GM12878 (cell line): ENCODE data around the gene C1R. TPM values are rescaled to one million over a fixed set of nuclear protein-coding genes. Genes with fewer than 3 reads are reported as not detected.

ENCODE experiments used
- ATAC-seq: fragments of 200-7000 bp; cut with Tn5 transposase; 3 replicates; pipeline ENCODE4 v1.9.1; 2020; ENCODE audit warnings: mild to moderate bottlenecking, moderate library complexity
- BruUV-seq: library from RNA; stranded (reverse); fragments of 400-500 nt; replicated peaks from 2 replicates; lab custom pipeline; 2021; lab: Mats Ljungman, UMichigan
- CTCF ChIA-PET: fragments of 300-600 bp; sonication (Branson Sonifier 250); formaldehyde crosslinking; extraction: SDS; loops from one replicate; lab custom pipeline; 2021; ENCODE audit warnings: inconsistent platforms; lab: Yijun Ruan, JAX
- POLR2A ChIA-PET: fragments of 350-600 bp; formaldehyde crosslinking; extraction: SDS; loops from one replicate; lab custom pipeline; 2021; ENCODE audit warnings: inconsistent platforms; lab: Charles Lee
- RAD21 ChIA-PET: fragments of 300-600 bp; sonication (Branson Sonifier 250); formaldehyde crosslinking; loops from one replicate; lab custom pipeline; 2023; ENCODE audit warnings: antibody characterized with exemption; ENCODE audit not compliant: unreplicated experiment; lab: Charles Lee
- SMC1A ChIA-PET: fragments of 300-600 bp; sonication (Branson Sonifier 250); formaldehyde crosslinking; loops from one replicate; lab custom pipeline; 2023; ENCODE audit not compliant: unreplicated experiment, uncharacterized antibody; lab: Charles Lee
- DNase-seq: peaks from one replicate; pipeline ENCODE4 v3.0.0-alpha.2; 2011; ENCODE audit warnings: low read depth, low spot score
- FAIRE-seq: peaks from 3 replicates; lab custom pipeline; 2011; peaks lifted over from hg19 to GRCh38; lab: Jason Lieb, UNC
- H2AFZ ChIP-seq: 2 replicates; pipeline ENCODE4 v1.6.0; 2011; ENCODE audit warnings: low read depth, low read length, control low read depth; ENCODE audit not compliant: control insufficient read depth
- H3K27ac ChIP-seq: 2 replicates; pipeline ENCODE4 v1.5.1; 2011; ENCODE audit warnings: control low read depth; ENCODE audit not compliant: control insufficient read depth, insufficient read depth
- H3K27me3 ChIP-seq, 2 experiments: replicated peaks in 1 of 2; 2 replicates each; pipeline versions ENCODE4 v1.6.0 to v1.6.1; 2011; ENCODE audit warnings: low read length in 1 of 2; ENCODE audit not compliant: control insufficient read depth in 2 of 2, insufficient read depth in 2 of 2
- H3K36me3 ChIP-seq, 2 experiments: 2 replicates each; pipeline ENCODE4 v1.5.1; 2011; ENCODE audit warnings: low read length in 1 of 2; ENCODE audit not compliant: control insufficient read depth in 2 of 2, insufficient read depth in 2 of 2
- H3K4me1 ChIP-seq: 2 replicates; pipeline ENCODE4 v1.6.1; 2011; ENCODE audit warnings: mild to moderate bottlenecking, low read length, moderate library complexity, mixed read lengths; ENCODE audit not compliant: control insufficient read depth, insufficient read depth
- H3K4me2 ChIP-seq: 2 replicates; pipeline ENCODE4 v1.6.0; 2011; ENCODE audit warnings: control low read depth; ENCODE audit not compliant: control insufficient read depth, insufficient read depth
- H3K4me3 ChIP-seq: fragments of 200-600 bp; sonication (generic); 2 replicates; pipeline ENCODE4 v1.5.1; 2016
- H3K79me2 ChIP-seq: 2 replicates; pipeline ENCODE4 v1.6.0; 2011; ENCODE audit warnings: low read length; ENCODE audit not compliant: control insufficient read depth, insufficient read depth
- H3K9ac ChIP-seq: 2 replicates; pipeline ENCODE4 v1.8.0; 2011; ENCODE audit warnings: low read length, control low read depth, mixed read lengths; ENCODE audit not compliant: control insufficient read depth, insufficient read depth
- H3K9me3 ChIP-seq: replicated peaks from 3 replicates; pipeline ENCODE4 v1.5.1; 2011; ENCODE audit warnings: mild to moderate bottlenecking, low read length; ENCODE audit not compliant: control insufficient read depth, insufficient read depth
- H4K20me1 ChIP-seq: 2 replicates; pipeline ENCODE4 v1.6.0; 2011; ENCODE audit not compliant: control insufficient read depth, insufficient read depth
- BMI1 ChIP-seq: fragments of 450-650 bp; IDR thresholded peaks from 2 replicates; pipeline ENCODE4 v1.6.1; 2016; ENCODE audit warnings: mild to moderate bottlenecking, moderate library complexity, borderline replicate concordance
- CREB1 ChIP-seq: IDR thresholded peaks from 2 replicates; pipeline ENCODE4 v1.6.1; 2012; ENCODE audit warnings: low read depth, mild to moderate bottlenecking, inconsistent platforms
- DPF2 ChIP-seq: fragments of 450-650 bp; IDR thresholded peaks from 2 replicates; pipeline ENCODE4 v1.6.1; 2017; ENCODE audit warnings: mild to moderate bottlenecking
- ESRRA ChIP-seq: IDR thresholded peaks from 2 replicates; pipeline ENCODE4 v1.6.1; 2012; ENCODE audit warnings: mild to moderate bottlenecking, low read length, improper control_type of control experiment
- EZH2 ChIP-seq: IDR thresholded peaks from 2 replicates; pipeline ENCODE4 v1.6.1; 2012; ENCODE audit warnings: low read depth, mild to moderate bottlenecking, control low read depth, inconsistent platforms, low read length, borderline replicate concordance; ENCODE audit not compliant: control insufficient read depth
- FOS ChIP-seq: IDR thresholded peaks from 3 replicates; pipeline ENCODE4 v1.6.1; 2011; ENCODE audit warnings: borderline replicate concordance; ENCODE audit not compliant: insufficient read length; ENCODE audit errors: extremely low read depth
- GABPA ChIP-seq: IDR thresholded peaks from 2 replicates; pipeline ENCODE4 v1.6.1; 2014; ENCODE audit warnings: antibody characterized with exemption, low read depth, mild to moderate bottlenecking, inconsistent platforms
- JUND ChIP-seq: IDR thresholded peaks from 2 replicates; pipeline ENCODE4 v1.6.1; 2012; ENCODE audit warnings: low read depth, mild to moderate bottlenecking, low read length, improper control_type of control experiment, moderate library complexity
- MEF2A ChIP-seq: IDR thresholded peaks from 2 replicates; pipeline ENCODE4 v1.6.1; 2011; ENCODE audit warnings: low read depth, mild to moderate bottlenecking, low read length, moderate library complexity; ENCODE audit not compliant: insufficient read depth
- MTA2 ChIP-seq: fragments of 450-650 bp; IDR thresholded peaks from 2 replicates; pipeline ENCODE4 v1.6.1; 2016; ENCODE audit warnings: low read depth, mild to moderate bottlenecking, moderate library complexity
- MXI1 ChIP-seq: fragments of 150-350 bp; IDR thresholded peaks from 2 replicates; pipeline ENCODE4 v1.6.1; 2011; ENCODE audit warnings: low read depth, mild to moderate bottlenecking, inconsistent platforms, low read length, improper control_type of control experiment
- NFIC ChIP-seq: IDR thresholded peaks from 2 replicates; pipeline ENCODE4 v1.6.1; 2012; ENCODE audit warnings: low read depth, mild to moderate bottlenecking, inconsistent platforms, low read length, moderate library complexity
- NFYB ChIP-seq: IDR thresholded peaks from 2 replicates; pipeline ENCODE4 v1.6.1; 2011; ENCODE audit warnings: low read depth, mild to moderate bottlenecking, low read length, improper control_type of control experiment, moderate library complexity; ENCODE audit not compliant: insufficient read depth
- PAX5 ChIP-seq: IDR thresholded peaks from 2 replicates; pipeline ENCODE4 v1.6.1; 2011; ENCODE audit warnings: low read depth, low read length, borderline replicate concordance
- RCOR1 ChIP-seq: conservative IDR thresholded peaks from 2 replicates; pipeline ENCODE4 v1.6.1; 2012; ENCODE audit warnings: low read depth, low read length, improper control_type of control experiment
- YBX1 ChIP-seq: fragments of 450-650 bp; IDR thresholded peaks from 2 replicates; pipeline ENCODE4 v1.6.1; 2016; ENCODE audit warnings: antibody characterized with exemption
- ZNF622 ChIP-seq: fragments of 450-650 bp; IDR thresholded peaks from 2 replicates; pipeline ENCODE4 v1.6.1; 2017; ENCODE audit warnings: mild to moderate bottlenecking, inconsistent platforms
- WGBS: methylation state at CpG from one replicate; pipeline ENCODE4 v1.1.6; 2016; ENCODE audit warnings: low lambda C conversion rate; ENCODE audit not compliant: insufficient replicate concordance, insufficient coverage; ENCODE audit errors: missing lambda C conversion rate; 5-methylcytosine and 5-hydroxymethylcytosine counted together
- in situ Hi-C: fragments of 300-500 bp; cut with MboI; formaldehyde crosslinking; loops from 9 replicates; pipeline ENCODE4 v1.14.3; 2018; ENCODE audit warnings: mixed read lengths
- intact Hi-C: fragments of 100-400 bp; cut with micrococcal nuclease; formaldehyde crosslinking; loops from one replicate; pipeline ENCODE4 v1.14.2; 2022; ENCODE audit not compliant: unreplicated experiment
- polyA plus RNA-seq, 11 experiments: library from polyadenylated mRNA; depleted of rRNA in 4 of 11; unstranded in 6 of 11; stranded (reverse) in 5 of 11; fragments of >200 nt; fragmentation: Nextera tagmentation in 4 of 11; fragmentation: Illumina TruSeq in 1 of 11; extraction: Ambion mirVana in 4 of 11; extraction: Trizol in 1 of 11; gene quantifications; 1 replicate in 1 of 11; 2 replicates in 10 of 11; pipeline versions ENCODE4 v1.2.1 to v1.2.3, GENCODE V29; 2011 to 2016; ENCODE audit warnings: inconsistent platforms in 2 of 11, missing spikeins in 2 of 11, low read depth in 1 of 11
- total RNA-seq, 4 experiments: library from RNA; depleted of rRNA in 3 of 4; stranded (reverse); fragments of >200 nt in 3 of 4; fragmentation: Illumina TruSeq in 1 of 4; extraction: Trizol in 1 of 4; gene quantifications; 2 replicates each; pipeline versions ENCODE4 v1.2.1 to v1.2.3, GENCODE V29; 2013 to 2021
- TF ChIP-seq, protein P1 (sequence below): fragments of 450-650 bp; IDR thresholded peaks from 2 replicates; pipeline ENCODE4 v1.6.1; 2018; ENCODE audit warnings: mild to moderate bottlenecking, low read depth, moderate library complexity; ENCODE audit not compliant: partially characterized antibody
- TF ChIP-seq, protein P2 (sequence below): IDR thresholded peaks from 2 replicates; pipeline ENCODE4 v1.6.1; 2011; ENCODE audit warnings: low read depth, low read length, improper control_type of control experiment, borderline replicate concordance
- TF ChIP-seq, protein P3 (sequence below): IDR thresholded peaks from 2 replicates; pipeline ENCODE4 v1.6.1; 2012; ENCODE audit warnings: low read depth, low read length, improper control_type of control experiment

Gene C1R
- total and polyA plus RNA-seq, 10 of the 15 experiments (the other 5 are each of a cell fraction or from before 2014, with no cell fraction given), result 0.31 to 1.9 (median 0.96) TPM; not detected in 1

DNA sequence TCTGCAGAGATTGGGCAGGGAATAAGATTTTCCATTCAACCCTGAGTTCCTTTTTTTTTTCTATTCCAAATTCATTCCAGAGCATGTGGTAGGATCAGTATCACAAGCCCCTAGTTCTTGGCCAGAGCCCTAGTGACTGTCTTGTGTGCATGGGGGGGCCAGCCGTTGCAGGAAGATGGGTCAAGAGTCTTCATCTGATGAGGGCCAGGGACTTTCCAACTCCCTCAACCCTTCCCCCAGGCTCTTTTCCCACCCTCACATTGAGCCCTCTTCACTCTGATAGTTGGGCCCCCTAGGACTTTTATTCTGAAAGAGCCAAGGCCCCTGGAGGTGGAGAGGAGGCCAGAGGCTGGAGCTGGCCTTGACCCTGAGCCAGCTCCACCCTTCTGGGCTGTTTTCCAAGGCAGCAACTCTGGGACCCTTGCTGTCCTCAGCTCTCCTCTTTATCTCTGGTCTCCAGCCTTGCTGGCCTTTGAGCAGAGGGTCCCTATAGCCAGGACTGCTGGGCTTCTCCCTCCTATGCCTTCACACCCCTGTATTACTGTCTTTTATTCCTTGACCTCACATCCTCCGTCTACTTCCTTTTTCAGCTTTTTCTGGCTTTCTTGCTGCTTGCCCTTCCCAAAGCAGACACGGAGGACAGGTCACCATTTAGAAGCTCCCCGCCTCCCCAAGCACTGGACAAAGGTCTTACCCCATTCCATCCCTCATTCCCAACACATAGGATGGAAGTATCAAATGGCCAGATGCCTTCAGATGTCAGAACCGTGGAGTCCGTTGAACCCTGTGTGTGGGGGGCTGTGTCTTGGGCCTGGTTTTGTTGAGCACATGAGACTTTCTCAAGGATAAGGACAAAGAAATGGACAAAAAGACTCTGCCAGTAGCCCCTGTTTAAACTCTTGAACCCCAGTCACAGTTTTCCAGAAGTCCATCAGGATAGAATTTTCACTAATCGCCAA is 30.8 kb upstream of the C1R start (continued):
- TF ChIP-seq, protein P1, sequence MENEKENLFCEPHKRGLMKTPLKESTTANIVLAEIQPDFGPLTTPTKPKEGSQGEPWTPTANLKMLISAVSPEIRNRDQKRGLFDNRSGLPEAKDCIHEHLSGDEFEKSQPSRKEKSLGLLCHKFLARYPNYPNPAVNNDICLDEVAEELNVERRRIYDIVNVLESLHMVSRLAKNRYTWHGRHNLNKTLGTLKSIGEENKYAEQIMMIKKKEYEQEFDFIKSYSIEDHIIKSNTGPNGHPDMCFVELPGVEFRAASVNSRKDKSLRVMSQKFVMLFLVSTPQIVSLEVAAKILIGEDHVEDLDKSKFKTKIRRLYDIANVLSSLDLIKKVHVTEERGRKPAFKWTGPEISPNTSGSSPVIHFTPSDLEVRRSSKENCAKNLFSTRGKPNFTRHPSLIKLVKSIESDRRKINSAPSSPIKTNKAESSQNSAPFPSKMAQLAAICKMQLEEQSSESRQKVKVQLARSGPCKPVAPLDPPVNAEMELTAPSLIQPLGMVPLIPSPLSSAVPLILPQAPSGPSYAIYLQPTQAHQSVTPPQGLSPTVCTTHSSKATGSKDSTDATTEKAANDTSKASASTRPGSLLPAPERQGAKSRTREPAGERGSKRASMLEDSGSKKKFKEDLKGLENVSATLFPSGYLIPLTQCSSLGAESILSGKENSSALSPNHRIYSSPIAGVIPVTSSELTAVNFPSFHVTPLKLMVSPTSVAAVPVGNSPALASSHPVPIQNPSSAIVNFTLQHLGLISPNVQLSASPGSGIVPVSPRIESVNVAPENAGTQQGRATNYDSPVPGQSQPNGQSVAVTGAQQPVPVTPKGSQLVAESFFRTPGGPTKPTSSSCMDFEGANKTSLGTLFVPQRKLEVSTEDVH, result no peak
- no peak for TF ChIP-seq GABPA
- no peak for TF ChIP-seq CREB1
- no peak for TF ChIP-seq DPF2

DNA sequence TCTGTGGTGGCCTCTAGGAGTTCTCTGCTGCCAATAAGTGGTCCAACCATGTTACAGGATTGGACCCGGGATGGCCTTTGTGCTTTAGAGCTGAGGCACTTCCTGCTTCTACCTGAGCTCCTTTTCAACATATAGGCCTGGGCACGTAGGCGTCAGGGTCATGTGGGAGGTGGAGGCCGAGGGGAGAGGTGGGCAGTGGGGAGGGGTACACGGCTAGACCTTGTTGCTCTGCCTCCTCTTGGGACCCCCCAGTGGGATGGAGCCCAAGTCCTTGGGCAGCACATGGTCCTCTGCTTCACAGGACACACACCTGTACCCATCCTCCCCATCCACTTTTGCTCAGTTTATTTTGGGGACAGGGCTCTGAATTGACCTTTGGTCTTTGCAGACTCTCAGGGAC is 29.1 kb upstream of the C1R start:
- in situ Hi-C loops, result no loop called here
- Histone ChIP-seq H3K9me3 (no peaks in the 10 kb centered on the region), H3K4me1 (no peaks in the 10 kb centered on the region), H4K20me1 (no peaks in the 10 kb centered on the region), H3K79me2 (no peaks in the 10 kb centered on the region), H2AFZ (no peak overlapping the region)
- ChIA-PET SMC1A (no interaction called here), RAD21 (no interaction called here), POLR2A (no interaction called here)
- FAIRE-seq, result no peak
- 93% methylated on average over 5 of the region's 5 CpGs for WGBS
- TF ChIP-seq MEF2A (no peak), YBX1 (no peak), PAX5 (no peak), MTA2 (no peak), BMI1 (no peak), NFYB (no peak), ESRRA (no peak), NFIC (no peak), EZH2 (no peak), JUND (no peak), FOS (no peak), RCOR1 (no peak), MXI1 (no peak), ZNF622 (no peak)
- TF ChIP-seq, protein P2, sequence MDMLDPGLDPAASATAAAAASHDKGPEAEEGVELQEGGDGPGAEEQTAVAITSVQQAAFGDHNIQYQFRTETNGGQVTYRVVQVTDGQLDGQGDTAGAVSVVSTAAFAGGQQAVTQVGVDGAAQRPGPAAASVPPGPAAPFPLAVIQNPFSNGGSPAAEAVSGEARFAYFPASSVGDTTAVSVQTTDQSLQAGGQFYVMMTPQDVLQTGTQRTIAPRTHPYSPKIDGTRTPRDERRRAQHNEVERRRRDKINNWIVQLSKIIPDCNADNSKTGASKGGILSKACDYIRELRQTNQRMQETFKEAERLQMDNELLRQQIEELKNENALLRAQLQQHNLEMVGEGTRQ, result no peak
- TF ChIP-seq, protein P3, sequence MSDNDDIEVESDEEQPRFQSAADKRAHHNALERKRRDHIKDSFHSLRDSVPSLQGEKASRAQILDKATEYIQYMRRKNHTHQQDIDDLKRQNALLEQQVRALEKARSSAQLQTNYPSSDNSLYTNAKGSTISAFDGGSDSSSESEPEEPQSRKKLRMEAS, result no peak
- TF ChIP-seq, all 136 proteins: peak for 0
- intact Hi-C loops, result no loop called here
- H3K9ac ChIP-seq, result no peak overlapping the region
- no peak overlapping the region for H3K27ac ChIP-seq
- H3K36me3 ChIP-seq, result peaks cover 0 to 21% of the 10 kb centered on the region in 2 experiments; a peak in 2 of 4 replicates
- BruUV-seq, result no TSS peak
- ATAC-seq (no peak), DNase-seq (no peak)
- no peak overlapping the region for H3K4me2 ChIP-seq
- CTCF ChIA-PET, result interaction anchor here (1.1 to 5.1 kb wide), 2 partner anchors 8 to 13 kb away, joined by 3 to 21 read pairs; no protein-coding TSS in a partner anchor
- no peaks in the 10 kb centered on the region for H3K27me3 ChIP-seq
- H3K4me3 ChIP-seq, result no peak overlapping the region
